Neural progenitor cell (in vitro differentiated cells): ENCODE results near the gene RIPK4. TPM values are rescaled to one million over a fixed set of nuclear protein-coding genes. Genes with fewer than 3 reads are reported as not detected.

ENCODE experiments used
- DNase-seq: peaks from one replicate; pipeline ENCODE4 v3.0.0-alpha.2; 2016; ENCODE audit warnings: low spot score
- H2AFZ ChIP-seq: fragments of 200-600 bp; sonication (generic); replicated peaks from 2 replicates; pipeline ENCODE4 v1.6.1; 2016; ENCODE audit warnings: antibody characterized with exemption
- H3F3A ChIP-seq: fragments of 200-600 bp; sonication (generic); 2 replicates; pipeline ENCODE4 v1.6.1; 2016; ENCODE audit warnings: antibody characterized with exemption, low read depth
- H3K27ac ChIP-seq: fragments of 200-600 bp; sonication (generic); 2 replicates; pipeline ENCODE4 v1.5.1; 2016; ENCODE audit warnings: mild to moderate bottlenecking
- H3K27me3 ChIP-seq: fragments of 200-600 bp; sonication (generic); 2 replicates; pipeline ENCODE4 v1.6.1; 2016; ENCODE audit warnings: mild to moderate bottlenecking, moderate library complexity
- H3K36me3 ChIP-seq: fragments of 200-600 bp; sonication (generic); 2 replicates; pipeline ENCODE4 v1.5.1; 2016
- H3K4me1 ChIP-seq: fragments of 200-600 bp; sonication (generic); 2 replicates; pipeline ENCODE4 v1.6.1; 2016; ENCODE audit warnings: mixed run types
- H3K4me2 ChIP-seq: fragments of 200-600 bp; sonication (generic); 2 replicates; pipeline ENCODE4 v1.6.1; 2016
- H3K4me3 ChIP-seq: fragments of 200-600 bp; sonication (generic); 2 replicates; pipeline ENCODE4 v1.5.1; 2016
- H3K79me2 ChIP-seq: fragments of 200-600 bp; sonication (generic); 2 replicates; pipeline ENCODE4 v1.6.1; 2016; ENCODE audit warnings: low read depth
- H3K9ac ChIP-seq: fragments of 200-600 bp; sonication (generic); 2 replicates; pipeline ENCODE4 v1.6.1; 2016
- H3K9me3 ChIP-seq: fragments of 200-600 bp; sonication (generic); 2 replicates; pipeline ENCODE4 v1.5.1; 2016; ENCODE audit warnings: low read depth
- H4K20me1 ChIP-seq: fragments of 200-600 bp; sonication (generic); 2 replicates; pipeline ENCODE4 v1.6.1; 2016; ENCODE audit warnings: low read depth
- H3K27ac Mint-ChIP-seq: 3 replicates; pipeline ENCODE4 v1.8.0; 2021; ENCODE audit warnings: mixed read lengths
- H3K27me3 Mint-ChIP-seq: 2 replicates; pipeline ENCODE4 v1.8.0; 2022; ENCODE audit warnings: low read depth, mild to moderate bottlenecking, inconsistent platforms, moderate library complexity, mixed read lengths; ENCODE audit not compliant: insufficient read depth
- H3K36me3 Mint-ChIP-seq: 3 replicates; pipeline ENCODE4 v1.8.0; 2021; ENCODE audit warnings: mixed read lengths
- H3K4me1 Mint-ChIP-seq: 3 replicates; pipeline ENCODE4 v1.8.0; 2021; ENCODE audit warnings: mixed read lengths
- H3K4me3 Mint-ChIP-seq: 3 replicates; pipeline ENCODE4 v1.8.0; 2021; ENCODE audit warnings: mild to moderate bottlenecking, moderate library complexity, mixed read lengths
- H3K9me3 Mint-ChIP-seq: 3 replicates; pipeline ENCODE4 v1.8.0; 2020; ENCODE audit warnings: mixed read lengths
- EZH2 ChIP-seq: fragments of 200-600 bp; sonication (generic); IDR thresholded peaks from 2 replicates; pipeline ENCODE4 v1.6.1; 2017; ENCODE audit warnings: antibody characterized with exemption, mild to moderate bottlenecking, moderate library complexity
- EZH2phosphoT487 ChIP-seq: fragments of 200-600 bp; sonication (generic); IDR thresholded peaks from 2 replicates; pipeline ENCODE4 v1.6.1; 2017; ENCODE audit warnings: antibody characterized with exemption
- total RNA-seq: library from RNA; depleted of rRNA; stranded (reverse); fragments of >200 nt; gene quantifications from 2 replicates; pipeline ENCODE4 v1.2.3, GENCODE V29; 2015; ENCODE audit warnings: low replicate concordance
- TF ChIP-seq, protein P1 (sequence below): fragments of 200-600 bp; sonication (generic); IDR thresholded peaks from 2 replicates; pipeline ENCODE4 v1.5.1; 2017; ENCODE audit warnings: antibody characterized with exemption, mild to moderate bottlenecking

The RIPK4 gene
- total RNA-seq, 1 donor from 2014 or later = 1.3 TPM

- Mint-ChIP-seq H3K4me3 (no peak overlapping the region), H3K27ac (no peak overlapping the region)
These were observed 38.8 kb downstream of the RIPK4 start for GRCh38 chr21:41727784-41728763.

GRCh38 chr21:41726970-41727783 is 39.7 kb downstream of the RIPK4 start:
- peaks cover 5% of the 10 kb centered on the region for H3K9me3 Mint-ChIP-seq
- no peak overlapping the region for H3K27ac Mint-ChIP-seq
- no peaks in the 10 kb centered on the region for H3F3A ChIP-seq
- peaks cover 4% of the 10 kb centered on the region for H3K4me1 ChIP-seq
- H3K4me3 Mint-ChIP-seq = no peak overlapping the region
- H2AFZ ChIP-seq = no peak overlapping the region
- peaks cover 27% of the 10 kb centered on the region for H3K27me3 ChIP-seq
- no peaks in the 10 kb centered on the region for H3K9me3 ChIP-seq
- H3K27me3 Mint-ChIP-seq = peaks cover 4% of the 10 kb centered on the region
- no peaks in the 10 kb centered on the region for H3K36me3 ChIP-seq
- DNase-seq = no peak
- H3K4me2 ChIP-seq = no peak overlapping the region
- H3K9ac ChIP-seq = no peak overlapping the region
- no peak overlapping the region for H3K27ac ChIP-seq
- TF ChIP-seq, protein P1, sequence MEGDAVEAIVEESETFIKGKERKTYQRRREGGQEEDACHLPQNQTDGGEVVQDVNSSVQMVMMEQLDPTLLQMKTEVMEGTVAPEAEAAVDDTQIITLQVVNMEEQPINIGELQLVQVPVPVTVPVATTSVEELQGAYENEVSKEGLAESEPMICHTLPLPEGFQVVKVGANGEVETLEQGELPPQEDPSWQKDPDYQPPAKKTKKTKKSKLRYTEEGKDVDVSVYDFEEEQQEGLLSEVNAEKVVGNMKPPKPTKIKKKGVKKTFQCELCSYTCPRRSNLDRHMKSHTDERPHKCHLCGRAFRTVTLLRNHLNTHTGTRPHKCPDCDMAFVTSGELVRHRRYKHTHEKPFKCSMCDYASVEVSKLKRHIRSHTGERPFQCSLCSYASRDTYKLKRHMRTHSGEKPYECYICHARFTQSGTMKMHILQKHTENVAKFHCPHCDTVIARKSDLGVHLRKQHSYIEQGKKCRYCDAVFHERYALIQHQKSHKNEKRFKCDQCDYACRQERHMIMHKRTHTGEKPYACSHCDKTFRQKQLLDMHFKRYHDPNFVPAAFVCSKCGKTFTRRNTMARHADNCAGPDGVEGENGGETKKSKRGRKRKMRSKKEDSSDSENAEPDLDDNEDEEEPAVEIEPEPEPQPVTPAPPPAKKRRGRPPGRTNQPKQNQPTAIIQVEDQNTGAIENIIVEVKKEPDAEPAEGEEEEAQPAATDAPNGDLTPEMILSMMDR = no peak
- TF ChIP-seq EZH2phosphoT487 = no peak
- TF ChIP-seq EZH2 = no peak
- H3K4me3 ChIP-seq = no peak overlapping the region
- no peaks in the 10 kb centered on the region for H3K36me3 Mint-ChIP-seq
- no peaks in the 10 kb centered on the region for H3K79me2 ChIP-seq
- H3K4me1 Mint-ChIP-seq = peaks cover 23% of the 10 kb centered on the region
- no peaks in the 10 kb centered on the region for H4K20me1 ChIP-seq

More at GRCh38 chr21:41727784-41728763, 38.8 kb downstream of the RIPK4 start:
- peaks cover 2% of the 10 kb centered on the region for H3K36me3 Mint-ChIP-seq
- Histone ChIP-seq H3K4me1 (peaks cover 4% of the 10 kb centered on the region), H3K4me3 (no peak overlapping the region), H3K9ac (no peak overlapping the region), H3K4me2 (no peak overlapping the region), H3K36me3 (no peaks in the 10 kb centered on the region), H3K27ac (no peak overlapping the region), H3F3A (no peaks in the 10 kb centered on the region), H2AFZ (no peak overlapping the region), H4K20me1 (no peaks in the 10 kb centered on the region), H3K27me3 (peaks cover 27% of the 10 kb centered on the region), H3K79me2 (no peaks in the 10 kb centered on the region), H3K9me3 (no peaks in the 10 kb centered on the region)
- H3K27me3 Mint-ChIP-seq = peaks cover 4% of the 10 kb centered on the region
- peaks cover 23% of the 10 kb centered on the region for H3K4me1 Mint-ChIP-seq
- DNase-seq = no peak
- TF ChIP-seq EZH2phosphoT487 = no peak
- TF ChIP-seq, protein P1 = no peak
- TF ChIP-seq EZH2 = no peak
- peaks cover 13% of the 10 kb centered on the region for H3K9me3 Mint-ChIP-seq

- H3K4me1 ChIP-seq = peaks cover 4% of the 10 kb centered on the region
- DNase-seq = no peak
- no peak overlapping the region for H3K4me2 ChIP-seq
- no peak overlapping the region for H3K9ac ChIP-seq
- no peak overlapping the region for H2AFZ ChIP-seq
- Mint-ChIP-seq H3K36me3 (no peaks in the 10 kb centered on the region), H3K27ac (no peak overlapping the region), H3K4me1 (peaks cover 23% of the 10 kb centered on the region), H3K4me3 (no peak overlapping the region), H3K9me3 (peaks cover 5% of the 10 kb centered on the region), H3K27me3 (peaks cover 4% of the 10 kb centered on the region)
- H3K79me2 ChIP-seq = no peaks in the 10 kb centered on the region
- H3K36me3 ChIP-seq = no peaks in the 10 kb centered on the region
- no peak overlapping the region for H3K27ac ChIP-seq
- no peak overlapping the region for H3K4me3 ChIP-seq
- H3K9me3 ChIP-seq = no peaks in the 10 kb centered on the region
- H3F3A ChIP-seq = no peaks in the 10 kb centered on the region
- H3K27me3 ChIP-seq = peaks cover 27% of the 10 kb centered on the region
- no peaks in the 10 kb centered on the region for H4K20me1 ChIP-seq
- TF ChIP-seq EZH2phosphoT487 = no peak
- TF ChIP-seq, protein P1 = no peak
- no peak for TF ChIP-seq EZH2
These were observed 40.3 kb downstream of the RIPK4 start for GRCh38 chr21:41726630-41726969.
